NB4 (cell line): ENCODE measurements around the gene DIRAS1.

ENCODE experiments used
- DNase-seq: peaks from one replicate; pipeline ENCODE4 v3.0.0; 2010; ENCODE audit warnings: low read depth
- H3K4me3 ChIP-seq: one replicate; pipeline ENCODE4 v1.5.1; 2011; ENCODE audit warnings: mild to moderate bottlenecking, low read depth, low read length, moderate library complexity
- CTCF ChIP-seq: IDR thresholded peaks from one replicate; pipeline ENCODE4 v1.5.1; 2012; ENCODE audit warnings: low read depth, low read length
- MAX ChIP-seq: IDR thresholded peaks from 2 replicates; pipeline ENCODE4 v1.6.1; 2011; ENCODE audit warnings: low read depth, low read length
- MYC ChIP-seq: IDR thresholded peaks from 2 replicates; pipeline ENCODE4 v1.6.1; 2011; ENCODE audit warnings: low read depth, low read length
- POLR2A ChIP-seq: IDR thresholded peaks from 2 replicates; pipeline ENCODE4 v1.6.1; 2011; ENCODE audit warnings: mild to moderate bottlenecking; ENCODE audit not compliant: insufficient read length; ENCODE audit errors: extremely low read depth

Gene DIRAS1

GRCh38 chr19:2761876-2762782 lies 41.0 kb upstream of the DIRAS1 start:
- no peak for DNase-seq
- TF ChIP-seq POLR2A (no peak), MAX (no peak), MYC (no peak), CTCF (no peak)
- H3K4me3 ChIP-seq: no peak overlapping the region

GRCh38 chr19:2761309-2761677 lies 40.1 kb upstream of the DIRAS1 start:
- no peak for TF ChIP-seq MYC
- no peak for TF ChIP-seq CTCF
- TF ChIP-seq MAX: no peak
- no peak for TF ChIP-seq POLR2A
- no peak for DNase-seq

GRCh38 chr19:2759965-2760364 lies 38.8 kb upstream of the DIRAS1 start:
- no peak for DNase-seq
- TF ChIP-seq MYC (no peak), CTCF (no peak), POLR2A (no peak), MAX (no peak)

More at GRCh38 chr19:2761309-2761677, 40.1 kb upstream of the DIRAS1 start:
- H3K4me3 ChIP-seq: no peak overlapping the region

GRCh38 chr19:2759362-2759761 lies 38.2 kb upstream of the DIRAS1 start:
- H3K4me3 ChIP-seq: no peak overlapping the region
- no peak for DNase-seq
- TF ChIP-seq MYC (no peak), POLR2A (no peak), MAX (no peak), CTCF (no peak)

More at GRCh38 chr19:2759965-2760364, 38.8 kb upstream of the DIRAS1 start:
- no peak overlapping the region for H3K4me3 ChIP-seq

- no peak for TF ChIP-seq POLR2A
- H3K4me3 ChIP-seq: no peak overlapping the region
- no peak for DNase-seq
Observed at GRCh38 chr19:2758601-2759313, 37.6 kb upstream of the DIRAS1 start.

GRCh38 chr19:2756921-2757881 lies 36.0 kb upstream of the DIRAS1 start:
- no peak for DNase-seq
- TF ChIP-seq MYC (no peak), CTCF (no peak), MAX (no peak), POLR2A (no peak)
- H3K4me3 ChIP-seq: no peak overlapping the region
